H1 (cell line): Measurements from ENCODE around the gene NFKB1.

Source experiments
- CTCF ChIP-seq, 3 experiments: IDR thresholded peaks; 1 replicate in 2 of 3; 2 replicates in 1 of 3; pipeline versions ENCODE4 v1.5.1 to v1.6.1; 2011; ENCODE audit warnings: low read length in 3 of 3, mild to moderate bottlenecking in 3 of 3, inconsistent platforms in 2 of 3, low read depth in 1 of 3, moderate library complexity in 1 of 3; ENCODE audit not compliant: insufficient read depth in 1 of 3; ENCODE audit errors: control extremely low read depth in 1 of 3
- EP300 ChIP-seq, 2 experiments: IDR thresholded peaks; 1 replicate in 1 of 2; 2 replicates in 1 of 2; pipeline ENCODE4 v1.6.1; 2011 to 2012; ENCODE audit warnings: low read depth in 2 of 2, low read length in 2 of 2, mild to moderate bottlenecking in 2 of 2, borderline replicate concordance in 1 of 2, inconsistent platforms in 1 of 2, moderate library complexity in 1 of 2
- HDAC6 ChIP-seq: IDR thresholded peaks from one replicate; pipeline ENCODE4 v1.7.1; 2012; ENCODE audit warnings: low read depth, mild to moderate bottlenecking, inconsistent platforms, low read length, moderate library complexity
- POLR2A ChIP-seq, 2 experiments: IDR thresholded peaks; 1 replicate in 1 of 2; 2 replicates in 1 of 2; pipeline ENCODE4 v1.6.1; 2011; ENCODE audit warnings: low read depth in 2 of 2, low read length in 2 of 2, mild to moderate bottlenecking in 2 of 2; ENCODE audit errors: control extremely low read depth in 1 of 2

- TF ChIP-seq CTCF (IDR thresholded peaks at IDR 0.05; ENCODE audit: control extremely low read depth in 1 of 3, insufficient read depth in 1 of 3, low read depth in 1 of 3, low read length in 3 of 3) (no peak), POLR2A (IDR thresholded peaks at IDR 0.05; ENCODE audit: control extremely low read depth in 1 of 2, low read depth in 2 of 2, low read length in 2 of 2) (no peak), HDAC6 (no peak), EP300 (IDR thresholded peaks at IDR 0.05; ENCODE audit: borderline replicate concordance in 1 of 2, low read depth in 2 of 2, low read length in 2 of 2) (no peak)
Observed at GRCh38 chr4:102608190-102608589, 107.0 kb downstream of the NFKB1 start.
